Epithelial cell of esophagus (primary cell): Measurements from ENCODE around the gene PLA2R1.
"Not testable (repeated sequence)": the region's sequence is repeated elsewhere in the genome, so short reads cannot be mapped to it uniquely, and the experiment has no call there.

Experiments
- DNase-seq: peaks from one replicate; pipeline ENCODE4 v3.0.0; 2010; ENCODE audit warnings: low read depth
- H3K4me3 ChIP-seq: 2 replicates; pipeline ENCODE4 v1.5.1; 2011; ENCODE audit warnings: mild to moderate bottlenecking, low read length, control low read depth
- TF ChIP-seq, protein P1 (sequence below): IDR thresholded peaks from 2 replicates; pipeline ENCODE4 v1.5.1; 2011; ENCODE audit warnings: low read depth, mild to moderate bottlenecking, low read length, control low read depth, inconsistent platforms; ENCODE audit not compliant: insufficient read depth; ENCODE audit errors: missing control alignments

Gene PLA2R1

DNA sequence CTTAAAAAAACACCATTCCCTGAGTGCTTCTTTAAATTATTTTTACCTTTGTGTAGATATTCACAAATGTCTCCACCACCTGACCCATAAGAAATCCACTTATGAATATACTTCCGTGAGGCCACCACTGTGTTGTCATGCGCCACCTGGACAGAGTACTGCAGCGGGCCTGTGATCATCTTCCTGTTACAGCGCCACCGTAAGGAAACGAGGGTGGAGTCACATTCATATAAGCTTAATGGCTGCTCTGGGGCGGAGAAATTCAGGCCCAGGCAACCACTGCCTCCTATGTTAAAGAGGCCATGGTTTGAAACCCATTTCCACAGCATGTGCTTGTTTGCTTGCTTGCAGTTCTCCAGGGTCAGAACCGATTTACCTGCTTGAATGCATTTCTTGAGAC, 17.7 kb downstream of the PLA2R1 start:
- TF ChIP-seq, protein P1, sequence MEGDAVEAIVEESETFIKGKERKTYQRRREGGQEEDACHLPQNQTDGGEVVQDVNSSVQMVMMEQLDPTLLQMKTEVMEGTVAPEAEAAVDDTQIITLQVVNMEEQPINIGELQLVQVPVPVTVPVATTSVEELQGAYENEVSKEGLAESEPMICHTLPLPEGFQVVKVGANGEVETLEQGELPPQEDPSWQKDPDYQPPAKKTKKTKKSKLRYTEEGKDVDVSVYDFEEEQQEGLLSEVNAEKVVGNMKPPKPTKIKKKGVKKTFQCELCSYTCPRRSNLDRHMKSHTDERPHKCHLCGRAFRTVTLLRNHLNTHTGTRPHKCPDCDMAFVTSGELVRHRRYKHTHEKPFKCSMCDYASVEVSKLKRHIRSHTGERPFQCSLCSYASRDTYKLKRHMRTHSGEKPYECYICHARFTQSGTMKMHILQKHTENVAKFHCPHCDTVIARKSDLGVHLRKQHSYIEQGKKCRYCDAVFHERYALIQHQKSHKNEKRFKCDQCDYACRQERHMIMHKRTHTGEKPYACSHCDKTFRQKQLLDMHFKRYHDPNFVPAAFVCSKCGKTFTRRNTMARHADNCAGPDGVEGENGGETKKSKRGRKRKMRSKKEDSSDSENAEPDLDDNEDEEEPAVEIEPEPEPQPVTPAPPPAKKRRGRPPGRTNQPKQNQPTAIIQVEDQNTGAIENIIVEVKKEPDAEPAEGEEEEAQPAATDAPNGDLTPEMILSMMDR, result no peak
- no peak overlapping the region for H3K4me3 ChIP-seq
- DNase-seq, result no peak

DNA sequence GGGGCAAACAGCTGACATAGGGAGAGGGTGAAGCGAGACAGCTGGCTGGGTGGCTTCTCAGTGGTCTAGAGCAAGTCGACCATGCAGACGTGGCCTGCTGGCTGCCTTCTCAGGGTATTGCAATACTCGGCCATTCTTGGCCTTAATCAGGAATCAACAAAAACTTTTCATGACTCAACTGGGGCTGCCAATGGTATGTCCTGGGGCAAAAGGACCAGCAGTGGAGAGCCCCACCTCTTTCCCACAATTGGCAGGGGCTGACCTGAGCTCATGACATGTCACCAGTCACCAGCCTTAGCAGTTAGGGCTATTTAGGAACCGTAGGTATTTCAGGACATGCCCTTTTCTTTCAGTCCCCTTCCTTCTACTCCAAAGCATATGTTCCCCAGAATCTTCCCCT, 19.1 kb downstream of the PLA2R1 start:
- no peak overlapping the region for H3K4me3 ChIP-seq
- TF ChIP-seq, protein P1, result no peak
- peak; percentile 54 for DNase-seq

DNA sequence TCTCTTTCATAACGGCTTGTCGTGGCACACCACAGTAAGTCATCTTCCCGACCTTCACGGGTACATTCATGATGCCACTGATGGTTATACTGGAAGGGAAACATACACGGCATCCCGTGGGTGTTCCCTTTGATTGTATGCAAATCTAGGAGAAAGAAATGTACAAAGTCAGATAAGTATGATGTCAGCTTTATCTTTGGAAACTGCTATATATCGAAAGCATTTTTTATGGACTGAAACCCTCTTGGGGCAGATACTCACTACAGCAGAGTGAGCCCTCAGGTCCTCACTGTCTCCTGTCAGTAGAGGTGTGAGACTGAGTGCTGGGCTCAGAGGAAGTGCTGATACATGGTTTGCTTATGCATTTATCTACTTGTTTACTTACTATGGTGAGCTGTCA, 20.4 kb downstream of the PLA2R1 start:
- TF ChIP-seq, protein P1, result no peak
- no peak overlapping the region for H3K4me3 ChIP-seq
- DNase-seq, result no peak

DNA sequence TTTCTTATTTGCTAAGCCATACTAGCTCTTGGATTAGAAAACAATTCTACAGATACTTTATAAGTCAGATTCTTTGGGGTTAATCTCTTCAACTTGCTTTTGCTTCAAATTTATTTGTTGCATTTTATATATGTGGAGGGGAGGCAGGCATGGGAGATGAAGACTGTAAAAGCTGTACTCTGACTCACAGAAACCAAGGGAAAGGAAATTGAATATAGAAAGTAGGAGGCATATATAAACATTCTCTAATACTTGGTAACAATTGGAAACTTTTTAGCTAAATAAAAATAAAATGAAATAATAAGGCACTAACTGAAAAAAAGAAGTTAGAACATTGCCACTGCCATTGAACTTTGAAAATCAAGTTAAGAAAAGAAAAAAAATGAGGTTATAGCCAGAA, 21.3 kb downstream of the PLA2R1 start:
- TF ChIP-seq, protein P1, result no peak
- DNase-seq, result no peak
- H3K4me3 ChIP-seq, result no peak overlapping the region

DNA sequence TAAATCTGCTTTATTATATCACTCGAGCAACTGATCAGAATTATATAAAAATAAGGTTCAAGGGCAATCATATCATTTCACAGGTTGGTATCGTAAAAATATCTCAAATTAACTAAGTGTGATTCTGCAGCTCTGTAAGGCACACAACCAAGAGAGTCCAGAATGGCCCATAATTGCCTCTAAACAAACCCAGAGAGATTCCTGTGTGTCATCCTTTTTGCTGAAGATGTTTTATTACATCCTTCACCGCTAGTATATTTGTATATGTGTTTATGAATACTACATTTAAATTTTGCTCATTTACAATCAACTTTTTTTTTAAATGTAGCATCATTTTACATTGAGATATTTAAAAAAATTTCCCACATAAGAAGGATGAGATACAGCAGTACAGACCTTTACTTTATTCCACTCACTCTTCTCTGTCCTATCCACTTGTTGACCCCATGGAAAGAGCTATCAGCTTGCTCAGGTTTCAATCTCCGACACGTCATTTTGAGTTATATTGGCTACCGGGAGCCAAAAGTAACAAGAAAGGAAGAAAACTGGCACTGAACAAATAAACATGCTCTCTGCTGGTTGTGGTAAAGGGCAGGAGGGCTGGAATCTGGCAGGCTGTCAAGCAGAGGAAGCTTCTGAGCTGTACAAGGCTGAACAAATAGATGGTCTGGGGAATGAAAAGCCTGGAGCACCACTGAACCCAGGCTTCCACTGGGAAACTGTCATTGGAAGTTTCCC, 23.1 kb downstream of the PLA2R1 start:
- TF ChIP-seq, protein P1, result no peak

DNA sequence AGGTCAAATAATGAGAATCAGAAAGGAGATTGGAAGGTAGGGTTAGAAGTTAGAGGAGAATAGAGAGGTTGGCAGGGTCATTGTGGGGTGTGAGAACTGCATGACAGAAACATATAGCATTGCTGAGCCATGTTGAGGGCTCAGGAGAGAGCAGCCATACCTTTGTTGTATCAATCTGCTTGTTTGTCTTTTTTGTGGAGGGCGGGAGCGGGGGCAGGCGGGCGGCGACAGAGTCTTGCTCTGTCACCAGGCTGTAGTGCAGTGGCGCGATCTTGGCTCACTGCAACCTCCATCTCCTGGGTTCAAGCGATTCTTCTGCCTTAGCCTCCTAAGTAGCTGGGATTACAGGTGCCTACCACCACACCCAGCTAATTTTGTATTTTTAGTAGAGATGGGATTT, 23.8 kb downstream of the PLA2R1 start:
- not testable (repeated sequence) for H3K4me3 ChIP-seq, DNase-seq

More for the DNA sequence above, 23.1 kb downstream of the PLA2R1 start:
- no peak overlapping the region for H3K4me3 ChIP-seq
- no peak for DNase-seq

DNA sequence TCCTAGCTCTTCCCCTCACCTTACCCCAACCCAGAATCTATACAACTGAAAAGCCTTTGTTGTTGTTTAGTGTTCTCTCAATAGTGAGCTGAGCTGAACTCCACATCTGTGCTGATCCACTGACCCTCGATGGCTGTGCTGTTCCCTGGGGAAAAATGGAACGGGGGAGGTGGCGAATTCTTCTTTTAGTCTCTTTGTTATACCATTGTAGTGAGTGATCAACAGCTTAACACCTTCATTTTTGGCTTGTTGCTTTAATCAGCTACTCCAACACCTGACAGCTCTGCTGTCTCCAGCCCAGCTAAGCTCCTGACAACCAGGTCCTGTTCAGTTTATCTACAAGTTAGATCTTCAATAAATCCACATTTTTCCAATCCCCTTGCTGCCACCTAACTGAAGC, 25.7 kb downstream of the PLA2R1 start:
- H3K4me3 ChIP-seq, result no peak overlapping the region
- no peak for DNase-seq
- TF ChIP-seq, protein P1, result no peak
